HepG2 (cell line): ENCODE results near the gene WDR3. TPM values are rescaled to one million over a fixed set of nuclear protein-coding genes. Genes with fewer than 3 reads are reported as not detected.

Experiments used
- ATAC-seq: fragments of 200-7000 bp; cut with Tn5 transposase; 3 replicates; pipeline ENCODE4 v1.9.1; 2020; ENCODE audit warnings: mild to moderate bottlenecking, moderate library complexity
- BruUV-seq: library from RNA; stranded (reverse); fragments of 400-500 nt; replicated peaks from 2 replicates; lab custom pipeline; 2021; lab: Mats Ljungman, UMichigan
- CTCF ChIA-PET: fragments of 300-600 bp; formaldehyde crosslinking; extraction: SDS; loops from one replicate; lab custom pipeline; 2021; ENCODE audit warnings: low total read pairs, inconsistent platforms, low intra/inter-chr PET ratio; lab: Yijun Ruan, JAX
- POLR2A ChIA-PET: fragments of 350-600 bp; sonication (Branson Sonifier 250); formaldehyde crosslinking; loops from one replicate; lab custom pipeline; 2020; ENCODE audit warnings: antibody characterized with exemption, inconsistent platforms; lab: Yijun Ruan, JAX
- DNase-seq: peaks from one replicate; pipeline ENCODE4 v3.0.0-alpha.2; 2015; ENCODE audit warnings: low spot score
- FAIRE-seq: peaks from 3 replicates; lab custom pipeline; 2011; peaks lifted over from hg19 to GRCh38; lab: Jason Lieb, UNC
- H2AFZ ChIP-seq: one replicate; pipeline ENCODE4 v1.6.1; 2011; ENCODE audit warnings: low read length, inconsistent platforms
- H3K27ac ChIP-seq: fragments of 300-600 bp; 3 replicates; pipeline ENCODE4 v1.8.0; 2011; ENCODE audit warnings: mixed run types, mild to moderate bottlenecking, mixed read lengths, low read length, inconsistent platforms; ENCODE audit not compliant: insufficient read depth; ENCODE audit errors: extremely low read length
- H3K27me3 ChIP-seq, 2 experiments: fragments of 200-600 bp in 1 of 2; 2 replicates in 1 of 2; 3 replicates in 1 of 2; pipeline versions ENCODE4 v1.6.0 to v1.8.0; 2011; ENCODE audit warnings: low read length in 2 of 2, mild to moderate bottlenecking in 2 of 2, moderate library complexity in 2 of 2, inconsistent platforms in 1 of 2; ENCODE audit not compliant: insufficient read depth in 2 of 2, control insufficient read depth in 1 of 2
- H3K36me3 ChIP-seq, 2 experiments: fragments of 200-600 bp in 1 of 2; replicated peaks in 1 of 2; 2 replicates in 1 of 2; 3 replicates in 1 of 2; pipeline versions ENCODE4 v1.5.1 to v1.8.0; 2011; ENCODE audit warnings: low read length in 2 of 2, inconsistent platforms in 1 of 2; ENCODE audit not compliant: insufficient read depth in 2 of 2, control insufficient read depth in 1 of 2
- H3K4me1 ChIP-seq: 2 replicates; pipeline ENCODE4 v1.5.1; 2012; ENCODE audit warnings: low read length, inconsistent platforms; ENCODE audit not compliant: insufficient read depth
- H3K4me2 ChIP-seq: 2 replicates; pipeline ENCODE4 v1.6.0; 2011; ENCODE audit warnings: low read depth, low read length, inconsistent platforms
- H3K4me3 ChIP-seq, 3 experiments: fragments of 200-600 bp in 1 of 3; sonication (generic), shearing (Covaris generic) in 1 of 3; replicated peaks in 1 of 3; 2 replicates each; pipeline ENCODE4 v1.5.1; 2011 to 2016; ENCODE audit warnings: low read length in 3 of 3, inconsistent platforms in 2 of 3, low read depth in 2 of 3, mild to moderate bottlenecking in 2 of 3, control low read depth in 1 of 3, mixed read lengths in 1 of 3; ENCODE audit not compliant: insufficient read depth in 1 of 3
- H3K79me2 ChIP-seq: one replicate; pipeline ENCODE4 v1.6.1; 2011; ENCODE audit warnings: low read length, inconsistent platforms; ENCODE audit not compliant: insufficient read depth
- H3K9ac ChIP-seq: 2 replicates; pipeline ENCODE4 v1.6.0; 2011; ENCODE audit warnings: mild to moderate bottlenecking, low read depth, low read length, inconsistent platforms; ENCODE audit not compliant: insufficient read depth
- H3K9me3 ChIP-seq: 2 replicates; pipeline ENCODE4 v1.5.1; 2012; ENCODE audit warnings: mild to moderate bottlenecking, low read length
- H4K20me1 ChIP-seq: 2 replicates; pipeline ENCODE4 v1.6.0; 2011; ENCODE audit warnings: inconsistent platforms, mild to moderate bottlenecking, low read length, moderate library complexity; ENCODE audit not compliant: insufficient read depth
- ATF7 ChIP-seq, 2 experiments: fragments of 450-650 bp in 1 of 2; sonication (generic) in 1 of 2; formaldehyde crosslinking in 1 of 2; IDR thresholded peaks; 2 replicates each; pipeline versions ENCODE4 v1.4.0 to v1.6.1; 2016 to 2020; ENCODE audit warnings: antibody characterized with exemption in 1 of 2, mild to moderate bottlenecking in 1 of 2, missing genetic modification reagents in 1 of 2
- PHF5A ChIP-seq: IDR thresholded peaks from one replicate; pipeline ENCODE4 v1.6.1; 2018; ENCODE audit warnings: low read depth, missing genetic modification reagents; ENCODE audit not compliant: unreplicated experiment
- SMARCC2 ChIP-seq: fragments of 450-650 bp; IDR thresholded peaks from 2 replicates; pipeline ENCODE4 v1.6.1; 2017; ENCODE audit warnings: antibody characterized with exemption, mild to moderate bottlenecking
- SRSF9 ChIP-seq: fragments of 200-400 bp; formaldehyde crosslinking; IDR thresholded peaks from 2 replicates; pipeline ENCODE4 v1.6.1; 2018; ENCODE audit warnings: borderline replicate concordance, mild to moderate bottlenecking, low read depth, low read length; ENCODE audit not compliant: insufficient read depth, poor library complexity, severe bottlenecking
- TAF15 ChIP-seq: fragments of 200-400 bp; formaldehyde crosslinking; IDR thresholded peaks from one replicate; pipeline ENCODE4 v1.6.1; 2018; ENCODE audit warnings: mild to moderate bottlenecking, low read depth, low read length; ENCODE audit not compliant: poor library complexity, severe bottlenecking
- ZFP91 ChIP-seq: sonication (generic); formaldehyde crosslinking; IDR thresholded peaks from 2 replicates; pipeline ENCODE4 v1.9.0; 2022; ENCODE audit warnings: missing genetic modification reagents, mild to moderate bottlenecking, borderline replicate concordance
- in situ Hi-C: cut with HindIII; loops from 2 replicates; pipeline ENCODE4 v1.10.0; 2017; ENCODE audit warnings: low pct_unique_long_range_greater_than_20kb; ENCODE audit not compliant: extremely low pct_ligation_motif_present
- intact Hi-C: fragments of 100-400 bp; cut with micrococcal nuclease; formaldehyde crosslinking; loops from one replicate; pipeline ENCODE4 v1.10.0; 2022; ENCODE audit not compliant: unreplicated experiment
- polyA plus RNA-seq, 8 experiments: library from polyadenylated mRNA; depleted of rRNA in 3 of 8; stranded (reverse) in 7 of 8; unstranded in 1 of 8; fragments of >200 nt; fragmentation: Illumina TruSeq in 4 of 8; extraction: Trizol in 4 of 8; gene quantifications; 2 replicates each; pipeline versions ENCODE4 v1.2.1 to v1.2.3, GENCODE V29; 2011 to 2016; ENCODE audit warnings: low read depth in 4 of 8, missing spikeins in 1 of 8, mixed read lengths in 1 of 8; ENCODE audit not compliant: insufficient read depth in 1 of 8
- total RNA-seq, 5 experiments: library from RNA; depleted of rRNA; stranded (reverse); fragments of >200 nt; fragmentation: Illumina TruSeq; extraction: Trizol; gene quantifications; 2 replicates each; pipeline ENCODE4 v1.2.3, GENCODE V29; 2016; ENCODE audit warnings: low read depth in 1 of 5

The WDR3 gene
- total and polyA plus RNA-seq, 2 of the 13 experiments (the other 11 are each of a cell fraction or from before 2014, with no cell fraction given): 15.9 to 55.5 TPM

DNA sequence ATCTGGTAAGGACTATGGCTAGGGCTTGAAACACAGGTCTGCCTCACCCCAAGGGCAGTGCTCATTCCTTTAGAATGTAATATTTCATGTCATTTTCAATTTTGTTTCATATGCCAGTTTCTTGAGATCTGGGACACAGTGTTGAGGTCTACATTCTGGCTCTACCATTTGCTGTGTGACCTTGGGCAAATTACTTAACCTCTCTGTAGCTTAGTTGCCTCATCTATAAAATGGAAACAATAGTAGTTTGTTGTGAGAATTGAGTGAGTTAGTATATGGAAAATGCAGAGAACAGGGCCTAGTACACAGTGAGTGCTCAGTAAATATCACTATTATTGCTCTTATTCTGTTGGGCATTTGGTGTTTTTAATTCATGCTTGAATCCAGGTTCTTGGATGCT is 84.4 kb downstream of the WDR3 start:
- Histone ChIP-seq H4K20me1 (no peaks in the 10 kb centered on the region), H3K9ac (no peak overlapping the region), H3K4me3 (no peak overlapping the region), H2AFZ (no peak overlapping the region), H3K9me3 (no peaks in the 10 kb centered on the region), H3K4me2 (no peak overlapping the region), H3K27ac (no peak overlapping the region), H3K4me1 (no peaks in the 10 kb centered on the region), H3K27me3 (no peaks in the 10 kb centered on the region; a peak in 1 of 5 replicates), H3K36me3 (no peaks in the 10 kb centered on the region)
- ChIA-PET POLR2A (no interaction called here), CTCF (no interaction called here)
- FAIRE-seq (no peak), DNase-seq (no peak), ATAC-seq (no peak)
- intact Hi-C loops: no loop called here
- TF ChIP-seq ZFP91 (no peak), SMARCC2 (no peak), TAF15 (no peak), SRSF9 (no peak), ATF7 (IDR thresholded peaks at IDR 0.05) (no peak), ATF7 (CRISPR knock-in tag; IDR thresholded peaks at IDR 0.05) (no peak), PHF5A (no peak)
- TF ChIP-seq, all 625 proteins: peak for 0
- in situ Hi-C loops: no loop called here
- no peaks in the 10 kb centered on the region for H3K79me2 ChIP-seq
- no TSS peak for BruUV-seq

Other genes starting within 250 kb of the WDR3 start
- 23.2 and 36.1 TPM in 2 replicates for gene GDAP2, start 118 bp upstream of the WDR3 start, total RNA-seq (2016; rRNA removed; fragmentation: Illumina TruSeq; extraction: Trizol)
- 10.2 and 11.4 TPM in 2 replicates for gene GDAP2, start 118 bp upstream of the WDR3 start, polyA plus RNA-seq (2011; rRNA removed)